Measurements from ENCODE around the gene GSG1L2.

Gene GSG1L2

GRCh38 chr17:9805769-9806168 lies 16.1 kb downstream of the GSG1L2 start:
- Histone ChIP-seq H3K4me3 (ENCODE audit: low read length) (no peak overlapping the region), H3K9ac (ENCODE audit: low read depth, low read length) (no peak overlapping the region), H3K4me1 (ENCODE audit: control insufficient read depth, insufficient read depth, low read length) (no peaks in the 10 kb centered on the region), H3K9me3 (replicated peaks; ENCODE audit: low read length) (no peaks in the 10 kb centered on the region), H3K36me3 (ENCODE audit: insufficient read depth, low read length) (no peaks in the 10 kb centered on the region), H3K27me3 (ENCODE audit: control insufficient read depth, insufficient read depth, low read length) (no peaks in the 10 kb centered on the region), H3K4me2 (ENCODE audit: low read length) (no peak overlapping the region)

- Histone ChIP-seq H3K9ac (ENCODE audit: low read depth, low read length) (no peak overlapping the region), H3K4me3 (ENCODE audit: low read length) (no peak overlapping the region), H3K36me3 (ENCODE audit: insufficient read depth, low read length) (no peaks in the 10 kb centered on the region), H3K9me3 (replicated peaks; ENCODE audit: low read length) (no peaks in the 10 kb centered on the region), H3K4me1 (ENCODE audit: control insufficient read depth, insufficient read depth, low read length) (no peaks in the 10 kb centered on the region), H3K27me3 (ENCODE audit: control insufficient read depth, insufficient read depth, low read length) (no peaks in the 10 kb centered on the region), H3K4me2 (ENCODE audit: low read length) (no peak overlapping the region)
Measured at GRCh38 chr17:9802697-9803096, 19.2 kb downstream of the GSG1L2 start.

GRCh38 chr17:9802294-9802693 lies 19.6 kb downstream of the GSG1L2 start:
- Histone ChIP-seq H3K36me3 (ENCODE audit: insufficient read depth, low read length) (no peaks in the 10 kb centered on the region), H3K4me3 (ENCODE audit: low read length) (no peak overlapping the region), H3K4me1 (ENCODE audit: control insufficient read depth, insufficient read depth, low read length) (no peaks in the 10 kb centered on the region), H3K27me3 (ENCODE audit: control insufficient read depth, insufficient read depth, low read length) (no peaks in the 10 kb centered on the region), H3K9ac (ENCODE audit: low read depth, low read length) (no peak overlapping the region), H3K9me3 (replicated peaks; ENCODE audit: low read length) (no peaks in the 10 kb centered on the region), H3K4me2 (ENCODE audit: low read length) (no peak overlapping the region)

- H3K9ac ChIP-seq (ENCODE audit: low read depth, low read length): no peak overlapping the region
- no peak overlapping the region for H3K4me3 ChIP-seq (ENCODE audit: low read length)
- H3K9me3 ChIP-seq (replicated peaks; ENCODE audit: low read length): no peaks in the 10 kb centered on the region
- H3K4me1 ChIP-seq (ENCODE audit: control insufficient read depth, insufficient read depth, low read length): no peaks in the 10 kb centered on the region
- H3K27me3 ChIP-seq (ENCODE audit: control insufficient read depth, insufficient read depth, low read length): no peaks in the 10 kb centered on the region
- no peaks in the 10 kb centered on the region for H3K36me3 ChIP-seq (ENCODE audit: insufficient read depth, low read length)
- no peak overlapping the region for H3K4me2 ChIP-seq (ENCODE audit: low read length)
Measured at GRCh38 chr17:9801505-9801904, 20.4 kb downstream of the GSG1L2 start.

- Histone ChIP-seq H3K4me1 (ENCODE audit: control insufficient read depth, insufficient read depth, low read length) (no peaks in the 10 kb centered on the region), H3K4me2 (ENCODE audit: low read length) (no peak overlapping the region), H3K27me3 (ENCODE audit: control insufficient read depth, insufficient read depth, low read length) (no peaks in the 10 kb centered on the region), H3K36me3 (ENCODE audit: insufficient read depth, low read length) (no peaks in the 10 kb centered on the region), H3K9ac (ENCODE audit: low read depth, low read length) (no peak overlapping the region), H3K4me3 (ENCODE audit: low read length) (no peak overlapping the region), H3K9me3 (replicated peaks; ENCODE audit: low read length) (no peaks in the 10 kb centered on the region)
Measured at GRCh38 chr17:9798724-9799123, 23.2 kb downstream of the GSG1L2 start.

- Histone ChIP-seq H3K9me3 (replicated peaks; ENCODE audit: low read length) (no peaks in the 10 kb centered on the region), H3K4me2 (ENCODE audit: low read length) (no peak overlapping the region), H3K9ac (ENCODE audit: low read depth, low read length) (no peak overlapping the region), H3K36me3 (ENCODE audit: insufficient read depth, low read length) (no peaks in the 10 kb centered on the region), H3K4me3 (ENCODE audit: low read length) (no peak overlapping the region), H3K27me3 (ENCODE audit: control insufficient read depth, insufficient read depth, low read length) (no peaks in the 10 kb centered on the region), H3K4me1 (ENCODE audit: control insufficient read depth, insufficient read depth, low read length) (no peaks in the 10 kb centered on the region)
Measured at GRCh38 chr17:9798008-9798407, 23.9 kb downstream of the GSG1L2 start.

GRCh38 chr17:9792181-9792840 lies 29.6 kb downstream of the GSG1L2 start:
- Histone ChIP-seq H3K36me3 (ENCODE audit: insufficient read depth, low read length) (no peaks in the 10 kb centered on the region), H3K4me3 (ENCODE audit: low read length) (no peak overlapping the region), H3K9ac (ENCODE audit: low read depth, low read length) (no peak overlapping the region), H3K27me3 (ENCODE audit: control insufficient read depth, insufficient read depth, low read length) (no peaks in the 10 kb centered on the region), H3K9me3 (replicated peaks; ENCODE audit: low read length) (no peaks in the 10 kb centered on the region), H3K4me2 (ENCODE audit: low read length) (no peak overlapping the region), H3K4me1 (ENCODE audit: control insufficient read depth, insufficient read depth, low read length) (no peaks in the 10 kb centered on the region)

GRCh38 chr17:9790889-9791876 lies 30.7 kb downstream of the GSG1L2 start, which contains the start of gene DHRS7C:
Gene DHRS7C, minus strand, starts transcription at chr17:9791592. Its CDS starts 308 bp downstream, at chr17:9791284.
- Histone ChIP-seq H3K9ac (ENCODE audit: low read depth, low read length) (no peak within 1 kb of the TSS), H3K27me3 (ENCODE audit: control insufficient read depth, insufficient read depth, low read length) (no peaks in the 10 kb centered on the region), H3K4me2 (ENCODE audit: low read length) (no peak within 1 kb of the TSS), H3K36me3 (ENCODE audit: insufficient read depth, low read length) (no peaks in the 10 kb centered on the region), H3K4me1 (ENCODE audit: control insufficient read depth, insufficient read depth, low read length) (no peaks in the 10 kb centered on the region), H3K9me3 (replicated peaks; ENCODE audit: low read length) (no peaks in the 10 kb centered on the region), H3K4me3 (ENCODE audit: low read length) (no peak within 1 kb of the TSS)

GRCh38 chr17:9790316-9790715 lies 31.6 kb downstream of the GSG1L2 start:
- no peaks in the 10 kb centered on the region for H3K9me3 ChIP-seq (replicated peaks; ENCODE audit: low read length)
- no peaks in the 10 kb centered on the region for H3K36me3 ChIP-seq (ENCODE audit: insufficient read depth, low read length)
- H3K4me2 ChIP-seq (ENCODE audit: low read length): no peak overlapping the region
- no peaks in the 10 kb centered on the region for H3K4me1 ChIP-seq (ENCODE audit: control insufficient read depth, insufficient read depth, low read length)
- no peak overlapping the region for H3K4me3 ChIP-seq (ENCODE audit: low read length)
- H3K9ac ChIP-seq (ENCODE audit: low read depth, low read length): no peak overlapping the region
- H3K27me3 ChIP-seq (ENCODE audit: control insufficient read depth, insufficient read depth, low read length): no peaks in the 10 kb centered on the region

- Histone ChIP-seq H3K9me3 (replicated peaks; ENCODE audit: low read length) (no peaks in the 10 kb centered on the region), H3K36me3 (ENCODE audit: insufficient read depth, low read length) (no peaks in the 10 kb centered on the region), H3K4me3 (ENCODE audit: low read length) (no peak overlapping the region), H3K4me2 (ENCODE audit: low read length) (no peak overlapping the region), H3K9ac (ENCODE audit: low read depth, low read length) (no peak overlapping the region), H3K4me1 (ENCODE audit: control insufficient read depth, insufficient read depth, low read length) (no peaks in the 10 kb centered on the region), H3K27me3 (ENCODE audit: control insufficient read depth, insufficient read depth, low read length) (no peaks in the 10 kb centered on the region)
Measured at GRCh38 chr17:9788601-9789000, 33.3 kb downstream of the GSG1L2 start.

GRCh38 chr17:9784544-9784943 lies 37.3 kb downstream of the GSG1L2 start:
- H3K27me3 ChIP-seq (ENCODE audit: control insufficient read depth, insufficient read depth, low read length): peaks cover 6% of the 10 kb centered on the region
- H3K4me3 ChIP-seq (ENCODE audit: low read length): no peak overlapping the region
- no peaks in the 10 kb centered on the region for H3K9me3 ChIP-seq (replicated peaks; ENCODE audit: low read length)
- no peaks in the 10 kb centered on the region for H3K36me3 ChIP-seq (ENCODE audit: insufficient read depth, low read length)
- no peak overlapping the region for H3K4me2 ChIP-seq (ENCODE audit: low read length)
- H3K4me1 ChIP-seq (ENCODE audit: control insufficient read depth, insufficient read depth, low read length): no peaks in the 10 kb centered on the region
- no peak overlapping the region for H3K9ac ChIP-seq (ENCODE audit: low read depth, low read length)

Data from skeletal muscle satellite cell (primary cell).